ENCODE measurements around the gene TEDC1.

The TEDC1 gene

DNA sequence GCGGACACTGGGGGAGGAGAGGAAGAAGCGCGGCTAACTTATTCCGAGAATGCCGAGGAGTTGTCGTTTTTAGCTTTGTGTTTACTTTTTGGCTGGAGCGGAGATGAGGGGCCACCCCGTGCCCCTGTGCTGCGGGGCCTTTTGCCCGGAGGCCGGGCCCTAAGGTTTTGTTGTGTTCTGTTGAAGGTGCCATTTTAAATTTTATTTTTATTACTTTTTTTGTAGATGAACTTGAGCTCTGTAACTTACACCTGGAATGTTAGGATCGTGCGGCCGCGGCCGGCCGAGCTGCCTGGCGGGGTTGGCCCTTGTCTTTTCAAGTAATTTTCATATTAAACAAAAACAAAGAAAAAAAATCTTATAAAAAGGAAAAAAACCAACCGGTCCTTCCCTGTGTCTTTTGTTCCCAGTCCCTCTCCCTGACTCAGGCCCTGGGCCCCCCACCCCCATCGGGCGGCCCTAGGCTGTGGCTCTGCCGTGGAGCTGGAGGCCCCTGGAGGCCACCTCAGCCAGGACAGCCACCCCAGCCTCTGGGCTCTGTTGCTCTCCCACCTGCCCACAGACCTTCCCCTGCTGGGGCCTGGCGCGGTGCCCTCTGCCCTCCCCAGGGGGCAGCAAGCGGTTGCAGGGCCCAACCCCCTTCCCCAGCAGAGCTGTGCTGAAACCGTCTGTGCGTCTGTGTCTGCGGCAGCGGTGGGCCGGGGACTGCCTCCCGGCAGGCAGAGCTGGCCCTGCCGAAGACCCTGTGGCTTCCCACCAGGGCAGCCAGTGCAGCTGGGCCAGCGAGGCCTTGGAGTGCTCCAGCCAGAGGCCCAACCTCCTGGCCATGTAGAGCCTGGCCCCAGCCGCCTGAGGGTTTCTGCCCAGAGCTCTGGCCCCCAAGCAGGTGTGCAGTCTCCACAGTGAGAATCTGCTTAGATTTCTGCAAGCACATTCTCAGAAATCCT is 20.4 kb upstream of the TEDC1 start:
- H3K4me3 ChIP-seq (ENCODE audit: low read depth, low read length), result no peak overlapping the region

DNA sequence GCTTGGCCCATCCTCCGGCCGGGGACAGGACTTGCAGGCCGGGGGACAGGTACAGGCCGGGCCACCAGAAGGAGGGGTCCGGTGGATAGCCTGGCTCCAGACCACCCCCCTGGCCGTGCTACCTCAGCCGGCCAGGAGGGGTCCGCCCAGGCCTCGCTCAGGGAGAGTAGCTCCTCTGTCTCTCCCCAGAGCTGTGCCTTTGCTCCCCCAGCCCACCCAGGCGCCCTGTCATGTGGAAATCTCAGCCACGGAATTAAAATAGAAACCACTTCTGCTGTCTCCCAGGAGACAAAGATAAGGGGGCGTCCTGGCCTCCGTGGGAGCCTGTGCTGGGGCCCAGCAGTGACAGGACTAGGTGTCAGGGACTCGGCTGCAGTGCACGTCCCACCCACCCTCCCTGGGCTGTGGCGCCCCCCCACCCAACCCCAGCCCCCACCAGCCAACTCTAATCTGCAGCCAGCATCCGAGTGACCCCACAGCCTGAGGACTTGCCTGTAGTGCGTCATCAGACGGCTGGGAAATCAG is 19.7 kb upstream of the TEDC1 start:
- no peak for TF ChIP-seq CTCF (IDR thresholded peaks at IDR 0.05; ENCODE audit: control insufficient read depth, extremely low read depth, insufficient read depth)
- no peak for DNase-seq (ENCODE audit: low read depth)
- no peak overlapping the region for H3K4me3 ChIP-seq (ENCODE audit: low read depth, low read length)

More for the DNA sequence above, 20.4 kb upstream of the TEDC1 start:
- DNase-seq (ENCODE audit: low read depth), result no peak
- no peak for TF ChIP-seq CTCF (IDR thresholded peaks at IDR 0.05; ENCODE audit: control insufficient read depth, extremely low read depth, insufficient read depth)

DNA sequence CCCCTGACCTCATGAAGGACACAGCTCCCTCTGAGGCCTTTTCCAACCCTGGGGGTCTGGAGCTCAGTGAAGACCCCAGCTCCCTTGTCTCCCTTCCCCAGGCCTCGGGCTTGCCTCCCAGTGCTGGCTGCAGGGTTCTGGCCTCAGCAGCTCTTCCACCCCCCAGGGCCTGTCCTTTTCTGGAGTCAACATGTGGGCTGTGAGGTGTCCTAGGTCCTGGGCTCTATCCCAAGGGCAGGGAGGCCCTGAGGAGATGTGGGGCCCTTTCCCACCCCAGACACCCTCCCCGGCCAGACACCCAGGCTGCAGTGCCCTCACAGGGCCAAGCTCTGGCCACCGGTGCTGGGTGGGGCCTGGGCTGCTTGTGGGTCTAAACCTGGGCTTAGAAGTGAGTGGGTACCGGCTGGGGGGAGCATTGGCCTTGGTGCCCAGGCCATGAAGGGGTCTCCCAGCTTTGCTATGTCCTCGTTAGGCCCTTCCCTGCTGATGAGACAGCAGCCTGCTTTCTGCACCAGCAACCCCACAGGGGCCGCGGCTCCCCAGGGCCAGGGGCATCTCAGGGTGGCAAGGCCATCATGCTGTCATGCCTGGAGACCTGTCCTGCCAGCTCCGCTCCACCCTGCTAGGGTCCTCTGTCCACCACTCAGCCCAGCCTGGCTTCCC is 19.1 kb upstream of the TEDC1 start:
- no peak overlapping the region for H3K4me3 ChIP-seq (ENCODE audit: low read depth, low read length)
- TF ChIP-seq CTCF (IDR thresholded peaks at IDR 0.05; ENCODE audit: control insufficient read depth, extremely low read depth, insufficient read depth), result no peak
- DNase-seq (ENCODE audit: low read depth), result no peak

DNA sequence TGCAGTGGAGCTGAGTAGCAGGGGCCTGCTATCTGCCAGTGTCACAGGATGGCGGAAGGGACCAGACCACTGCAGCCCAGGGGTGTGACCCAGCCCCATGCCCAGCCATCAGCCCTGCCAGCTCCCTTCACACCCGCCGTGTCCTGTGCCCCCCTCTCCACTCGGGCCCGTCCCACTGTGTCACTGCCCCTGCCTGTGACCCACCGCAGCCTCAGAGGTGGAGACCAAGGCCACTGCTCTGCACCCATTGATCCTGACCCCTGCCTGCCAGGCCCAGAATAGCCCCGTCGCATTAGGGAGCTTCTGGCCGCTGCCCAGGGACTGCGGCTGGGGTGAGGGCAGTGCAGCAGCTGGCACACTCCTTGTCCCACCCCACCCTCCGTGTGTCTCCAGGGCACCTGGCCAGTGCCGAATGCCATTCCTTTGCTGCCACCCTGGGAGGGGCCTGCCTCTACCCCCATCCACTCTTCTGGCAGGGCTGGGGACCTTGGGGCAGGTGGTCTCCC is 18.5 kb upstream of the TEDC1 start:
- TF ChIP-seq CTCF (IDR thresholded peaks at IDR 0.05; ENCODE audit: control insufficient read depth, extremely low read depth, insufficient read depth), result no peak
- no peak overlapping the region; the same call in 1 of the 2 replicates for H3K4me3 ChIP-seq (ENCODE audit: low read depth, low read length)
- no peak for DNase-seq (ENCODE audit: low read depth)

- no peak for DNase-seq (ENCODE audit: low read depth)
- H3K4me3 ChIP-seq (ENCODE audit: low read depth, low read length), result peak overlapping the region; percentile 51
- TF ChIP-seq CTCF (IDR thresholded peaks at IDR 0.05; ENCODE audit: control insufficient read depth, extremely low read depth, insufficient read depth), result no peak
Observed at GRCh38 chr14:105473033-105473676, 17.9 kb upstream of the TEDC1 start.

- DNase-seq (ENCODE audit: low read depth), result peak; percentile 73
- no peak for TF ChIP-seq CTCF (IDR thresholded peaks at IDR 0.05; ENCODE audit: control insufficient read depth, extremely low read depth, insufficient read depth)
- H3K4me3 ChIP-seq (ENCODE audit: low read depth, low read length), result peak overlapping the region; percentile 51
Observed at GRCh38 chr14:105473677-105474482, 17.2 kb upstream of the TEDC1 start.

All from LNCaP clone FGC (cell line).